Sigmoid colon (tissue), 7 donors: ENCODE data around the gene ANKIB1. TPM values are rescaled to one million over a fixed set of nuclear protein-coding genes. Genes with fewer than 3 reads are reported as not detected.

Experiments
- DNase-seq: peaks from one replicate; pipeline ENCODE4 v3.0.0-alpha.2; 2019
- H3K27ac ChIP-seq, 4 donors: fragments of 200-600 bp; sonication (generic); one replicate each; pipeline ENCODE4 v1.5.1; 2016 to 2019; ENCODE audit warnings: mild to moderate bottlenecking in 1 of 4
- H3K27me3 ChIP-seq, 3 donors: fragments of 200-600 bp; sonication (generic); one replicate each; pipeline ENCODE4 v1.5.1; 2019; ENCODE audit warnings: mild to moderate bottlenecking in 1 of 3
- H3K36me3 ChIP-seq, 4 donors: fragments of 200-600 bp; sonication (generic); one replicate each; pipeline ENCODE4 v1.5.1; 2016 to 2019
- H3K4me1 ChIP-seq, 4 donors: fragments of 200-600 bp; sonication (generic); one replicate each; pipeline ENCODE4 v1.5.1; 2017 to 2019
- H3K4me3 ChIP-seq, 4 donors: fragments of 200-600 bp; sonication (generic); one replicate each; pipeline ENCODE4 v1.5.1; 2017 to 2019; ENCODE audit warnings: mild to moderate bottlenecking in 2 of 4, moderate library complexity in 1 of 4
- H3K9me3 ChIP-seq, 4 donors: fragments of 200-600 bp in 3 of 4; sonication (generic) in 3 of 4; one replicate each; pipeline versions ENCODE4 v1.5.1 to v1.6.1; 2013 to 2019
- EP300 ChIP-seq, 4 donors: sonication (generic); formaldehyde crosslinking; IDR thresholded peaks; one replicate each; pipeline ENCODE4 v1.6.1; 2017; ENCODE audit warnings: antibody characterized with exemption in 4 of 4
- POLR2A ChIP-seq, 2 donors: fragments of 450-650 bp; IDR thresholded peaks; one replicate each; pipeline ENCODE4 v1.6.1; 2016; ENCODE audit warnings: antibody characterized with exemption in 2 of 2, mild to moderate bottlenecking in 2 of 2, moderate library complexity in 2 of 2
- POLR2AphosphoS5 ChIP-seq, 4 donors: sonication (generic); formaldehyde crosslinking; IDR thresholded peaks; one replicate each; pipeline ENCODE4 v1.6.1; 2017; ENCODE audit warnings: antibody characterized with exemption in 4 of 4
- WGBS, 2 donors: extraction: QIAGEN DNeasy Blood & Tissue Kit; methylation state at CpG; one replicate each; pipeline ENCODE4 v1.1.7; 2013; 5-methylcytosine and 5-hydroxymethylcytosine counted together
- intact Hi-C: fragments of 100-400 bp; cut with DNase I; formaldehyde crosslinking; loops from one replicate; pipeline ENCODE4 v1.15.1; 2023
- polyA plus RNA-seq, 3 donors: library from polyadenylated mRNA; stranded (reverse); fragments of 200-250 nt; gene quantifications; one replicate each; pipeline ENCODE4 v1.2.3, GENCODE V29; 2013
- total RNA-seq, 4 donors: library from RNA; depleted of rRNA; stranded (reverse); fragments of >200 nt; gene quantifications; one replicate each; pipeline ENCODE4 v1.1.0, GENCODE V29; 2016
- TF ChIP-seq, protein P1 (sequence below), 4 experiments: fragments of 450-650 bp in 3 of 4; fragments of 200-600 bp in 1 of 4; IDR thresholded peaks; one replicate each; pipeline ENCODE4 v1.5.1; 2016 to 2019; ENCODE audit warnings: antibody characterized with exemption in 4 of 4, mild to moderate bottlenecking in 3 of 4, moderate library complexity in 2 of 4
- donor health status: healthy with polysubstance abuse.
- donor health status: Bipolar disorder and iron deficiency.
- donor health status: healthy.

Gene ANKIB1
- total and polyA plus RNA-seq, 7 donors = 12.6 to 37.5 (median 24.6) TPM

DNA sequence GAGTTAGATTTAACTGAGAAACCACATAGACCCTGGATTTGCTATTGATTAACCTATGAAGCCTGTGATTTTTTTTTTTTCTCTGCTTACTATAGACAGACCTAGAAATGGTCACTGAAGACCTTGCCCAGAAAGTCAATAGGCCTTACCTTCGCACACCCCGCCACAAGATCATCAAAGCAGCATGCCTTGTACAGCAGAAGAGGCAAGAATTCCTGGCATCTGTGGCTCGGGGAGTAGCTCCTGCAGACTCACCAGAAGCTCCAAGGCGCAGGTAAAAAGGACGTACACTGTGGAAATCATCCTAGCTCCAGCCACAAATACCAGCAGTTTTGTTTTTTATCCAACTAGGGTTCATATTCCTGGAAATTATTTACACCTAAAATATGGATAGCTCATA is 145.3 kb downstream of the ANKIB1 start:
- Histone ChIP-seq H3K36me3 (peaks cover 0 to 55% (median 2%) of the 10 kb centered on the region in 4 donors), H3K9me3 (no peaks in the 10 kb centered on the region), H3K4me3 (no peak overlapping the region), H3K4me1 (no peaks in the 10 kb centered on the region), H3K27ac (no peak overlapping the region), H3K27me3 (no peaks in the 10 kb centered on the region)
- intact Hi-C loops = no loop called here
- TF ChIP-seq POLR2A (IDR thresholded peaks at IDR 0.05) (no peak), POLR2AphosphoS5 (IDR thresholded peaks at IDR 0.05) (no peak), EP300 (IDR thresholded peaks at IDR 0.05) (no peak)
- TF ChIP-seq, protein P1, sequence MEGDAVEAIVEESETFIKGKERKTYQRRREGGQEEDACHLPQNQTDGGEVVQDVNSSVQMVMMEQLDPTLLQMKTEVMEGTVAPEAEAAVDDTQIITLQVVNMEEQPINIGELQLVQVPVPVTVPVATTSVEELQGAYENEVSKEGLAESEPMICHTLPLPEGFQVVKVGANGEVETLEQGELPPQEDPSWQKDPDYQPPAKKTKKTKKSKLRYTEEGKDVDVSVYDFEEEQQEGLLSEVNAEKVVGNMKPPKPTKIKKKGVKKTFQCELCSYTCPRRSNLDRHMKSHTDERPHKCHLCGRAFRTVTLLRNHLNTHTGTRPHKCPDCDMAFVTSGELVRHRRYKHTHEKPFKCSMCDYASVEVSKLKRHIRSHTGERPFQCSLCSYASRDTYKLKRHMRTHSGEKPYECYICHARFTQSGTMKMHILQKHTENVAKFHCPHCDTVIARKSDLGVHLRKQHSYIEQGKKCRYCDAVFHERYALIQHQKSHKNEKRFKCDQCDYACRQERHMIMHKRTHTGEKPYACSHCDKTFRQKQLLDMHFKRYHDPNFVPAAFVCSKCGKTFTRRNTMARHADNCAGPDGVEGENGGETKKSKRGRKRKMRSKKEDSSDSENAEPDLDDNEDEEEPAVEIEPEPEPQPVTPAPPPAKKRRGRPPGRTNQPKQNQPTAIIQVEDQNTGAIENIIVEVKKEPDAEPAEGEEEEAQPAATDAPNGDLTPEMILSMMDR (IDR thresholded peaks at IDR 0.05) = no peak
- DNase-seq = no peak
- WGBS, 2 donors = 95% methylated on average over 5 of the region's 5 CpGs

DNA sequence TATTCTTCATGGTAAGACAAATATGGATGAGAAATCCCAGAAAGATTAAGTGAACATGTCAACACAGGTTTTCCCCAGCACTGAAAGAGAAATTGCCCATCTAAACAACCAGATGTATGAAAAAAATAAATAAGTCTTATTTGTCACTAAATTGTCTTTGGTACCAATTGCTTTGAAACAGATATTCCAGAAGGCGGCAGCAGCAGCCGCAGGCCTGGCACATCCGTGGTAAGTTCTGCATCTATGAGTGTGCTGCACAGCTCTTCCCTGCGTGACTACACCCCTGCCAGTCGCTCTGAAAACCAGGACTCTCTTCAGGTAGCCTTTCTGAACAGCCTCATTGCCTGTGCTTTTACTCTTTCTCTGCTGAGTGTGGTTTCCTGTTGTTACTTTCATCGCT is 151.8 kb downstream of the ANKIB1 start:
- Histone ChIP-seq H3K27ac (no peak overlapping the region), H3K36me3 (peaks cover 5 to 70% (median 20%) of the 10 kb centered on the region in 4 donors), H3K9me3 (no peaks in the 10 kb centered on the region), H3K27me3 (no peaks in the 10 kb centered on the region), H3K4me3 (no peak overlapping the region), H3K4me1 (no peaks in the 10 kb centered on the region)
- 93 to 94% methylated on average over 6 of the region's 6 CpGs for WGBS, 2 donors
- TF ChIP-seq POLR2AphosphoS5 (IDR thresholded peaks at IDR 0.05) = no peak
- no peak for TF ChIP-seq EP300 (IDR thresholded peaks at IDR 0.05)
- no peak for TF ChIP-seq POLR2A (IDR thresholded peaks at IDR 0.05)
- intact Hi-C loops = no loop called here
- no peak for DNase-seq

- no peak for TF ChIP-seq EP300 (IDR thresholded peaks at IDR 0.05)
- TF ChIP-seq, protein P1 (IDR thresholded peaks at IDR 0.05) = no peak
- TF ChIP-seq POLR2AphosphoS5 (IDR thresholded peaks at IDR 0.05) = no peak
- no peak for TF ChIP-seq POLR2A (IDR thresholded peaks at IDR 0.05)
- no peaks in the 10 kb centered on the region for H3K9me3 ChIP-seq
- no peaks in the 10 kb centered on the region for H3K27me3 ChIP-seq
- intact Hi-C loops = no loop called here
- no peak overlapping the region for H3K27ac ChIP-seq
- no peak overlapping the region for H3K4me3 ChIP-seq
- H3K36me3 ChIP-seq = peaks cover 5 to 55% (median 20%) of the 10 kb centered on the region in 4 donors
- WGBS, 2 donors = 51 to 89% methylated on average over 2 of the region's 2 CpGs
- no peak for DNase-seq
- H3K4me1 ChIP-seq = no peaks in the 10 kb centered on the region
These were observed 154.2 kb downstream of the ANKIB1 start for GRCh38 chr7:92400013-92400412.

DNA sequence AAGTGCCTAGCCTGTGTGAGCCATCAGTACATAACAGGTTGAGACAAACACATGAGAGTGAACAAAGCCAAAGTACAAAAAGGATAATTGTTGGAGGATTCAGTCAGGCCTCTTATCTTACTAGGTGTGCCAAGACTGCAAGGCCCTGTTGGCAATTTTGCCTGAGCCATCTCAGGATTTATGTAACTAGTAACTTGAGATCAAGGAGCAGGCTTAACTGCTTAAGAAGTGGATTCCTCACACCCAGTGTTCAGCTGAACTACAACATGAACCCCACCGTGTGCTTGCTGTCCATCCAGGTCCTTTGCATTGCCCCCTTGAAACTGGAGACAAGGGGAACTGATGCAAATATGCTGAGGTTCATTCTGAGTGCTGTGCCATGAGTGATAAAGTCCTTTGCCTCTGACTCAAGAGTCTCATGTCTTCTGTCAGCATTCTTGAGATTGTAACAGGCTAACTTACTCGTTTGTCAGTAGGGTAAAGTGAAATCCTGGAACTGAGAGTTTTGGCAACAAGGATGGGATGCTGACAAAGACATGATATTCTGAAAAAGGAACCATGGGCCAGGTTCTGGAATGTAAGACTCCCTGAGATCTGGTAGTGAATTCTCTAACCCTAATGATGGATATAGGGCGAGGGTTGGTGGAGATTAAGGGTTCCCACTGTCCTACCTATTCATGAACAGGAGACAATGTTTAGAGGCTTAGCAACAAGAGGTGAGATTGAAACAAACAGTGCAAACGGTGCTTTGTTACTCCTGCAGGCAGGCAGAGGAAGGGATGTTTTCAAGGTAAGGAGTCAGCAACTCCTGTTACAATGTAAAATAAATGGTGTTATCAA is 157.4 kb downstream of the ANKIB1 start:
- Histone ChIP-seq H3K4me3 (no peak overlapping the region), H3K27me3 (no peaks in the 10 kb centered on the region), H3K4me1 (peaks cover 0 to under 1% (median 0%) of the 10 kb centered on the region in 4 donors), H3K27ac (no peak overlapping the region), H3K36me3 (peaks cover 0 to 29% (median 12%) of the 10 kb centered on the region in 4 donors), H3K9me3 (no peaks in the 10 kb centered on the region)
- intact Hi-C loops = no loop called here
- TF ChIP-seq EP300 (IDR thresholded peaks at IDR 0.05) (no peak), POLR2A (IDR thresholded peaks at IDR 0.05) (no peak), POLR2AphosphoS5 (IDR thresholded peaks at IDR 0.05) (no peak)
- TF ChIP-seq, protein P1 (IDR thresholded peaks at IDR 0.05) = no peak
- WGBS, 2 donors = 71 to 73% methylated on average over 4 of the region's 4 CpGs
- DNase-seq = no peak

- TF ChIP-seq, protein P1 (IDR thresholded peaks at IDR 0.05) = no peak
- TF ChIP-seq POLR2AphosphoS5 (IDR thresholded peaks at IDR 0.05) (no peak), POLR2A (IDR thresholded peaks at IDR 0.05) (no peak), EP300 (IDR thresholded peaks at IDR 0.05) (no peak)
- H3K4me1 ChIP-seq = peaks cover 0 to 5% (median 0%) of the 10 kb centered on the region in 4 donors
- WGBS, 2 donors = 92 to 95% methylated on average over 6 of the region's 6 CpGs
- peaks cover 0 to 24% (median 7%) of the 10 kb centered on the region in 4 donors for H3K36me3 ChIP-seq
- H3K27ac ChIP-seq = no peak overlapping the region
- H3K27me3 ChIP-seq = no peaks in the 10 kb centered on the region
- intact Hi-C loops = no loop called here
- no peak overlapping the region for H3K4me3 ChIP-seq
- no peaks in the 10 kb centered on the region for H3K9me3 ChIP-seq
- no peak for DNase-seq
These were observed 157.9 kb downstream of the ANKIB1 start for GRCh38 chr7:92403760-92404074.
